NCI-H226 (cell line): ENCODE results near the gene AURKA.

Experiments used
- DNase-seq: peaks from one replicate; pipeline ENCODE4 v3.0.0-alpha.2; 2015

AURKA gene

GRCh38 chr20:56392132-56392880, at the start of gene AURKA, which contains the start of gene CSTF1:
Gene AURKA, minus strand, starts transcription at chr20:56392215. Its CDS starts 4,018 bp downstream, at chr20:56388197.
Gene CSTF1, plus strand, starts transcription at chr20:56392645. Its CDS starts 2,908 bp downstream, at chr20:56395553.
- peak; percentile 100 for DNase-seq

- DNase-seq: no peak
Measured at GRCh38 chr20:56440346-56441007, 48.5 kb upstream of the AURKA start.

- peak; percentile 88 for DNase-seq
Measured at GRCh38 chr20:56439771-56440291, 47.8 kb upstream of the AURKA start.

- no peak for DNase-seq
Measured at GRCh38 chr20:56438284-56438683, 46.3 kb upstream of the AURKA start.

- DNase-seq: no peak
Measured at GRCh38 chr20:56437196-56437960, 45.4 kb upstream of the AURKA start.

- DNase-seq: peak; percentile 74
Measured at GRCh38 chr20:56433880-56434255, 41.9 kb upstream of the AURKA start.

GRCh38 chr20:56433221-56433879, 41.3 kb upstream of the AURKA start:
- DNase-seq: no peak

GRCh38 chr20:56431471-56431870, 39.5 kb upstream of the AURKA start:
- DNase-seq: no peak

GRCh38 chr20:56430957-56431356, 38.9 kb upstream of the AURKA start:
- no peak for DNase-seq

- DNase-seq: no peak
Measured at GRCh38 chr20:56430461-56430860, 38.4 kb upstream of the AURKA start.

- DNase-seq: peak; percentile 42
Measured at GRCh38 chr20:56429941-56430340, 37.9 kb upstream of the AURKA start.

- DNase-seq: peak; percentile 88
Measured at GRCh38 chr20:56429502-56429901, 37.5 kb upstream of the AURKA start.

- DNase-seq: no peak
Measured at GRCh38 chr20:56428881-56429280, 36.9 kb upstream of the AURKA start.

GRCh38 chr20:56428410-56428809, 36.4 kb upstream of the AURKA start:
- DNase-seq: no peak

GRCh38 chr20:56427797-56428196, 35.8 kb upstream of the AURKA start:
- no peak for DNase-seq

- no peak for DNase-seq
Measured at GRCh38 chr20:56426926-56427325, 34.9 kb upstream of the AURKA start.

GRCh38 chr20:56426026-56426425, 34.0 kb upstream of the AURKA start:
- DNase-seq: no peak

- no peak for DNase-seq
Measured at GRCh38 chr20:56424931-56425330, 32.9 kb upstream of the AURKA start.

GRCh38 chr20:56423886-56424285, 31.9 kb upstream of the AURKA start:
- DNase-seq: no peak

GRCh38 chr20:56423211-56423610, 31.2 kb upstream of the AURKA start:
- no peak for DNase-seq

GRCh38 chr20:56422824-56423189, 30.8 kb upstream of the AURKA start:
- DNase-seq: peak; percentile 70

- peak; percentile 89 for DNase-seq
Measured at GRCh38 chr20:56422076-56422823, 30.2 kb upstream of the AURKA start.
